LNCaP clone FGC (cell line): ENCODE results near the gene IGSF3.

Experiments used
- DNase-seq: peaks from one replicate; pipeline ENCODE4 v3.0.0-alpha.2; 2011; ENCODE audit warnings: low read depth
- H3K4me3 ChIP-seq: 2 replicates; pipeline ENCODE4 v1.5.1; 2011; ENCODE audit warnings: mild to moderate bottlenecking, low read depth, low read length, control low read depth
- CTCF ChIP-seq: IDR thresholded peaks from 2 replicates; pipeline ENCODE4 v1.5.1; 2012; ENCODE audit warnings: mild to moderate bottlenecking; ENCODE audit not compliant: control insufficient read depth, insufficient read depth; ENCODE audit errors: extremely low read depth

IGSF3 gene

GRCh38 chr1:116537898-116538297, 129.6 kb downstream of the IGSF3 start:
- DNase-seq, result no peak

GRCh38 chr1:116537040-116537831, 130.3 kb downstream of the IGSF3 start:
- no peak for TF ChIP-seq CTCF
- no peak overlapping the region for H3K4me3 ChIP-seq
- DNase-seq, result no peak

More at GRCh38 chr1:116537898-116538297, 129.6 kb downstream of the IGSF3 start:
- TF ChIP-seq CTCF, result no peak
- no peak overlapping the region for H3K4me3 ChIP-seq

- TF ChIP-seq CTCF, result no peak
- no peak overlapping the region for H3K4me3 ChIP-seq
- DNase-seq, result no peak
Observed at GRCh38 chr1:116534014-116534739, 133.4 kb downstream of the IGSF3 start.

- no peak for DNase-seq
Observed at GRCh38 chr1:116533429-116533820, 134.1 kb downstream of the IGSF3 start.

GRCh38 chr1:116532671-116533428, 134.7 kb downstream of the IGSF3 start:
- TF ChIP-seq CTCF, result no peak
- H3K4me3 ChIP-seq, result no peak overlapping the region
- no peak for DNase-seq

More at GRCh38 chr1:116533429-116533820, 134.1 kb downstream of the IGSF3 start:
- no peak overlapping the region for H3K4me3 ChIP-seq
- TF ChIP-seq CTCF, result no peak

- H3K4me3 ChIP-seq, result no peak overlapping the region
- no peak for DNase-seq
- no peak for TF ChIP-seq CTCF
Observed at GRCh38 chr1:116531917-116532316, 135.6 kb downstream of the IGSF3 start.
